ENCODE data around the gene GLG1. TPM values are rescaled to one million over a fixed set of nuclear protein-coding genes. Genes with fewer than 3 reads are reported as not detected.
A peak's percentile ranks its signal among the peaks of the same experiment; 100 is the strongest.

Gene GLG1
- total and polyA plus RNA-seq, 7 donors, result 19.7 to 107 (median 60.1) TPM

DNA sequence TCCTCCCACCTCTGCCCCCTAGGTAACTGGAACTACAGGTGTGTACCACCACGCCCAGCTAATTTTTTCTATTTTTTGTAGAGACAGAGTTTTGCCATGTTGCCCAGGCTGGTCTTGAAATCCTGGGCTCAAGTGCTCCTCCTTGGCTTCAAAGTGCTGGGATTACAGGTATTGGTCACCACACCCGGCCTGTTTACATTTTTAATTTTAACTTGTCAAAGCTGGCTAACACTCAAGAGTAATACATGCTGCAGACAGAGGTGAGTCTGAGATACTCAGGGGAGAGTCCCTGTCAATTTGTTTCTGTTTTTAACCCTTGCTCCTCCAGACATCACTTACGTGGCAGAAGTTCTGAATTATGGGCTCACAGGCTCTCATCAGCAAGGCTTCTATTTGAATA is 134.9 kb downstream of the GLG1 start:
- DNase-seq (no peak), ATAC-seq (no peak)
- no peaks in the 10 kb centered on the region for H3K9me3 ChIP-seq
- no peak overlapping the region for H3K4me3 ChIP-seq
- intact Hi-C loops (cut with DNase I), result no loop called here
- H3K27me3 ChIP-seq (ENCODE audit: insufficient read depth in 3 of 3, low read length in 2 of 3), result no peaks in the 10 kb centered on the region
- peaks cover 16 to 98% of the 10 kb centered on the region in 2 donors for H3K36me3 ChIP-seq (ENCODE audit: insufficient read depth in 1 of 2, low read depth in 1 of 2)
- 80 to 94% (median 81%) methylated on average over 3 of the region's 3 CpGs for WGBS, 3 donors
- no peak overlapping the region for H3K27ac ChIP-seq
- H3K4me1 ChIP-seq, result no peaks in the 10 kb centered on the region
- TF ChIP-seq, protein P1, sequence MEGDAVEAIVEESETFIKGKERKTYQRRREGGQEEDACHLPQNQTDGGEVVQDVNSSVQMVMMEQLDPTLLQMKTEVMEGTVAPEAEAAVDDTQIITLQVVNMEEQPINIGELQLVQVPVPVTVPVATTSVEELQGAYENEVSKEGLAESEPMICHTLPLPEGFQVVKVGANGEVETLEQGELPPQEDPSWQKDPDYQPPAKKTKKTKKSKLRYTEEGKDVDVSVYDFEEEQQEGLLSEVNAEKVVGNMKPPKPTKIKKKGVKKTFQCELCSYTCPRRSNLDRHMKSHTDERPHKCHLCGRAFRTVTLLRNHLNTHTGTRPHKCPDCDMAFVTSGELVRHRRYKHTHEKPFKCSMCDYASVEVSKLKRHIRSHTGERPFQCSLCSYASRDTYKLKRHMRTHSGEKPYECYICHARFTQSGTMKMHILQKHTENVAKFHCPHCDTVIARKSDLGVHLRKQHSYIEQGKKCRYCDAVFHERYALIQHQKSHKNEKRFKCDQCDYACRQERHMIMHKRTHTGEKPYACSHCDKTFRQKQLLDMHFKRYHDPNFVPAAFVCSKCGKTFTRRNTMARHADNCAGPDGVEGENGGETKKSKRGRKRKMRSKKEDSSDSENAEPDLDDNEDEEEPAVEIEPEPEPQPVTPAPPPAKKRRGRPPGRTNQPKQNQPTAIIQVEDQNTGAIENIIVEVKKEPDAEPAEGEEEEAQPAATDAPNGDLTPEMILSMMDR (IDR thresholded peaks at IDR 0.05), result no peak

GRCh38 chr16:74469946-74470478 is 136.9 kb downstream of the GLG1 start:
- Histone ChIP-seq H3K27me3 (ENCODE audit: insufficient read depth in 3 of 3, low read length in 2 of 3) (no peaks in the 10 kb centered on the region), H3K4me1 (no peaks in the 10 kb centered on the region), H3K27ac (no peak overlapping the region), H3K36me3 (ENCODE audit: insufficient read depth in 1 of 2, low read depth in 1 of 2) (peaks cover 13 to 98% of the 10 kb centered on the region in 2 donors), H3K4me3 (no peak overlapping the region), H3K9me3 (no peaks in the 10 kb centered on the region)
- TF ChIP-seq, protein P1 (IDR thresholded peaks at IDR 0.05), result no peak
- intact Hi-C loops (cut with DNase I), result no loop called here
- 72 to 92% (median 91%) methylated on average over 5 to 6 of the region's 6 CpGs for WGBS, 3 donors
- DNase-seq (no peak), ATAC-seq (no peak)

- intact Hi-C loops (cut with DNase I), result no loop called here
- Histone ChIP-seq H3K27me3 (ENCODE audit: insufficient read depth in 3 of 3, low read length in 2 of 3) (no peaks in the 10 kb centered on the region), H3K27ac (no peak overlapping the region), H3K9me3 (no peaks in the 10 kb centered on the region), H3K4me3 (no peak overlapping the region), H3K36me3 (ENCODE audit: insufficient read depth in 1 of 2, low read depth in 1 of 2) (peaks cover 13 to 98% of the 10 kb centered on the region in 2 donors), H3K4me1 (no peaks in the 10 kb centered on the region)
- WGBS, 3 donors, result 83 to 90% (median 86%) methylated on average over 9 of the region's 9 CpGs
- peak in 1 of 4 donors; percentile 42 for ATAC-seq
- TF ChIP-seq, protein P1 (IDR thresholded peaks at IDR 0.05), result no peak
- DNase-seq, result no peak
These were observed 137.9 kb downstream of the GLG1 start for GRCh38 chr16:74468807-74469525.

- no peak for ATAC-seq
- TF ChIP-seq, protein P1 (IDR thresholded peaks at IDR 0.05), result no peak
- no peak overlapping the region for H3K4me3 ChIP-seq
- H3K9me3 ChIP-seq, result no peaks in the 10 kb centered on the region
- no peaks in the 10 kb centered on the region for H3K27me3 ChIP-seq (ENCODE audit: insufficient read depth in 3 of 3, low read length in 2 of 3)
- intact Hi-C loops (cut with DNase I), result no loop called here
- H3K4me1 ChIP-seq, result no peaks in the 10 kb centered on the region
- DNase-seq, result no peak
- H3K36me3 ChIP-seq (ENCODE audit: insufficient read depth in 1 of 2, low read depth in 1 of 2), result peaks cover 15 to 98% of the 10 kb centered on the region in 2 donors
- H3K27ac ChIP-seq, result no peak overlapping the region
- WGBS, 3 donors, result 91 to 94% (median 94%) methylated on average over 5 of the region's 5 CpGs
These were observed 140.0 kb downstream of the GLG1 start for GRCh38 chr16:74466872-74467271.

Measured in psoas muscle (tissue), 8 donors.